ENCODE results near the gene STRN.
"Not testable (repeated sequence)": the region's sequence is repeated elsewhere in the genome, so short reads cannot be mapped to it uniquely, and the experiment has no call there.

STRN gene

DNA sequence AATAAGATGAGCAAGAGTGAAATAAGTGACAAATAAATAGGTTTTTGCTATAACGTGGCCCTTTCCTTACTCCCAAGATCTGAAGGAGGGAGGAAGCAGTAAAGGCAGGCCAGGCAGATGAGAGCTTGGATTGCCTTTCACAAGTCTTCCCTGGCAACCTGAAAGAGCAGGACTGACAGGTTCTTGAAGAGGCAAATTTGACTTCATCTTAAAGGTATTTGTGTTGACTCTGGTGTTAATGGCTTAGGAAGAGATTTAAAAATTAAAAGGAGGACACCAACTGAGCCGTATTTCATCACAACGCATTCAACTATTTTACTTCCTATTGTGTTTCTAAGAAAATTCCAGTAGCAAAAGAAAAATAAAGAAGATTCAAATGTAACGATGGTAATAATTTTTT lies 3.2 kb downstream of the STRN start:
- DNase-seq (ENCODE audit: low spot score), result no peak

DNA sequence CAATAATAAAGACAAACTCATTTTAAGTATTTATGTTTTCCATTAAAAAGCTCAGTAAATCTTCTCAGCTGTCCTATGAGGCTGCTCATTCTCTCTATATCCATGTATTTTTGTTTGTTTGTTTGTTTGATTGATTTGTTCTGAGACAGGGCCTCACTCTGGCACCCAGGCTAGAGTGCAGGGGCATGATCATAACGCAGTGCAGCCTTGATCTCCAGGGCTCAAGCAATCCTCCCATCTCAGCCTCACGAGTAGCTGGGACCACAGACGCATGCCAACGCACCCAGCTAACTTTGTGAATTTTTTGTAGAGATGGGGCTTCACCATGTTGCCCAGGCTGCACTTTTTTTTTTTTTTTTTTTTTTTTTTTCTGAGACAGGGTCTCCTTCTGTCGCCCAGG lies 5.6 kb downstream of the STRN start:
- DNase-seq (ENCODE audit: low spot score), result no peak

DNA sequence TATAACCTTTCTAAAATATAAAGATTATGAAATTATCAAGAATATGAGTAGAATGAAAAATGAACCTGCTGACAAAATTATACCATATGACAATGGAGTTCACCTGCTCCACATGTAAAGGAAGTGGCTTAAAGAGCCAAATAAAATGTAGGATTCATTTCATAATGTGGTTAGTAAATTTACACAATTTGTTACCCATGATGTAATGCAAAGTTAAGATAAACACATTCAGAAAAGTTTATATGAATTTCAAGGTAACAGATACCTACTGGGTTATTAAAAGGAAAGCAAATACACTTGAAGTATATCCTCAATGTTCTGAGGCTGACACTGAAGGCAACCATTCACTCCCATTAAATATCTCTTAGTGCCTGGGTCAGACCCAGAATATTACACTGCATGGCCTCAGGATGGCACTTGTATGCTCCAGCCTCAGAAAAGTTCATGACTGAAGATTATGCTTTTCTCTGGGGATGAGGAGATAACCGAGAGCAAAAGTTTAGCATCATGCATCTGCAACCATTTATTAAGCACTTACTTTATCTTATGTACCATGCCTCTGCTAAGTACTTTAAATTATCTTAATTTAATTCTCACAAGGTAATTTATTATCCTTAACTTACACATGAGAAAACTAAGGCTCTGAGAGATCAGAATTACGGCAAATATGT lies 6.2 kb downstream of the STRN start:
- DNase-seq (ENCODE audit: low spot score), result no peak

DNA sequence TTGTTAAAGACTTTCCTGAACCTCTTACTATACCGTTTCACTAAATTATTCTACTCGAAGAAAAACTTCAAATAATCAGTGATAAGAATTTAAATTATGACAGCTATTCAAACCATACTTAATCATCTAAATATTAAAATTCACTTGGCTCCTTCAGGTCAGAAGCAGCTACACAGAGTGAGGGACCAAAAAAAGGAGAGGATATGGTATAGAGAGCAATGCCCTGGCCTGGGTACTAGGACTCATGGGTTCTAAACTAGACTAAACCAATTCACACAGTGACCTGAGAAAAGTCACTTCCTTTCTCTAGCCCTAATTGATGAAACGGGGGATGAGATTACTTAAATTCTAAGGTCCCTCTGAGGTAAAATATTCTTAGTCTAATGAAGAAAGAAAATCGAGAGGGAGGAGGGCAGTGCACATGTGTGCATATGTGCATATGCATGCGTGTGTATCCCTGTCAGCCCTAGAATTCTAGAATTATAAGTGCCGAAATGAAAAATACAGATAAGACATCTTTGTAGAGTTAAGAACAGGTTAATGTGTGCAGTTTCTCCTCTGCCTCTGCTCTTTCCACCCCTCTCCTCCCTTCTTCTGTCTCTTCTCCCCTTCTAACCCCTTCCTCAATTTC lies 11.2 kb downstream of the STRN start:
- no peak for DNase-seq (ENCODE audit: low spot score)

DNA sequence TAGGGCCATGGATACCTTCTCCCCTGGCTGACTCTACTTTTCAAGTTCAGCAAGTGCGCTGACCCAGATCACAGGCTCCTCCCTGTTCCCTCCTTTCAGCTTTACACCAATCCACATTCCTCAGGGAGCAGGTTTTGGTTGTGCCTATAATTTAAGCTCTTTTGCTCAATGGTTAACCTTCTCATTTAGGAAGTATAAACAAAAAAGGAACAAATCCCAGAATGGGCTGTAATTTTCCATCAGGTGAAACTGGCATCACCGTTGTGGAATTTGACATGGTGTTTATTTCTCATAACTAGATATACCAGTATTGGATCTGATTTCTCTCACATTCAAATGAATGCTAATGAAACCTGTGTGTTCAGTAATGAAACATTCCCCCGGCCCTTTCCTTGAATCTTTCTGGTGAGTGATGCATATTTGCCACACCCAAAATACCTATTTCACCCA lies 13.6 kb downstream of the STRN start:
- no peak for DNase-seq (ENCODE audit: low spot score)

DNA sequence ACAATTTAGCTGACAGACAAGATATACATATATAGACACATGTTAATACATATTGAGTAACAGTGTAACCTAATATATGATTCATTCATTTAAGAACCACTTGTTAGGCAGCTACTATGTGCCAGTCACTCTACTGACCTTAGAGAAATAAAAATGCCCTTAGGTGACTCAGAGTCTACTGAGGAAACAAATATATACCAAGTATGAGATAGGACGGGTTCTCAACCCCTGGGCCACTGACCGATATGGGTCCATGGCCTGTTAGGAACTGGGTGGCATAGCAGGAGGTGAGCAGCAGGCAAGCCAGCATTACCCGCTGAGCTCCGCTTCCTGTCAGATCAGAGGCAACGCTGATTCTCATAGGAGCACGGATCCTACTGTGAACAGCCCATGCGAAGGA lies 14.8 kb downstream of the STRN start:
- peak; percentile 26 for DNase-seq (ENCODE audit: low spot score)

DNA sequence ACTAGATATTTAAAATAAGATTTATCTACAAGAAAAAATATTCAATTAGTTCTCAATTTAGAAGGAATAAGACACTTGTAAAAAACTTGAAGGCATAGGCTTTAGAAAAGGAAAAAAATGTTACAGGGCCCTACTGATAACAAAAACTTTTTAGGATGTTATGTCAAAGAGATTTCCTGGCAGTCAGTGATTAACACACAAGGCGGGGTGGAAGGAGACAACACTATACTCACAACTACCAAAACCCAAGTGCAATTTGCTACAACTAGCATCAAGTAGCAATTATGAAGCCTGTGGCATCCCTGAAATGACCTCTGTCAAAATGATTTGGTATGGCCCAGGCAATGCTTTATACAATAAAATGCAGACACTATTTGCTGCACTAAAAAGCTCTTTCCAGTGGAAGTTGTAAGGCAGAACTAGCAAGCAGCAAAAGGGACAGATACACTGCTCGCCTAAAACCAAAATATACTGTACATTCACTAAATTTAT lies 15.3 kb downstream of the STRN start:
- no peak for DNase-seq (ENCODE audit: low spot score)

DNA sequence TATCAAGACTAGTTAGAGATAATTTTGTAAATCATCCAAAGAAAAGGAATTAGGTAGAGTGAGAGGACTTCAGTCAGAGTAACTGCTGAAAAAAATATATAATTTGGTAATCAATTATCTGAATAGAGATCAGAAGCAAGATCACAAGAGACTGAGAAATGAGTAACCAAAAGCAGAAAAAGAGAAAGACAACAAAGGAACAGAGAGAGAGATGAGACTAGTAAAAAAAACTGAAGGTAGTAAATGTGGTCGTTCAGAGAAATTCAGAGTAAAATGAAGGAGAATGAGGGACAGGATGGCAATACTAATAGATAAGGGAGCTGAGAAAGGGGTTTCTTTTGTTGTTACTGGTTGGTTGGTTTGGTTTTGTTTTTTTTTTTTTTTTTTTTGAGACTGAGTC lies 16.5 kb downstream of the STRN start:
- no peak for DNase-seq (ENCODE audit: low spot score)

DNA sequence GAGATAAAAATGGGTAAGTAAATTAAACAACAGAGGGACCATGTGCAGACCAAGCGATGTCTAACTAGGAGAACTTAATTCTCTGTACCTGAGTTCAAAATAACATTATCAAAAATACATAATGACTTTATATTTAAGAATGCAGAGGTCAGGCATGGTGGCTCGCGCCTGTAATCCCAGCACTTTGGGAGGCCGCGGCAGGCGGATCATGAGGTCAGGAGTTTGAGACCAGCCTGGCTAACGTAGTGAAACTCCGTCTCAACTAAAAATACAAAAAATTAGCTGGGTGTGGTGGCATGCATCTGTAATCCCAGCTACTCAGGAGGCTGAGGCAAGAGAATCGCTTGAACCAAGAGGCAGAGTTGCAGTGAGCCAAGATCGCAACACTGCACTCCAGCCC lies 21.1 kb downstream of the STRN start:
- not testable (repeated sequence) for DNase-seq (ENCODE audit: low spot score)

DNA sequence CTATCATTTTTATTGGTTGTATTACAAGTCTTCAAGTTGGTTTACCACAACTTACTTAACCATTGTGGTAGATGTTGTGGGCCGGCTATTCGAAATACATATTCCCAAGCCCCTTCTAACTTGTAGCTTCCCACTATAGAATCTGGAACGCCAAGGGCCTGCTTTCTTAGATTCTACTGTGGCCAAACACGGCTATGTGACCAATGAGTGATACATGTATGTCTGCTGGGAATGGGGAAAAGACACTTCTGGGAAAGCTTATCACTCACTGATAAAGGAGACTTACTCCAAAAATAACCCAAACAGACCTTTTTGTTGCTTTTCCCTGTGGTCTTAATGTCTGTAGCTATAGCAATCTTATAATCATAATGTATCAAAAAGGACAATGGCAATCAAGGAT lies 24.5 kb downstream of the STRN start:
- no peak for DNase-seq (ENCODE audit: low spot score)

DNA sequence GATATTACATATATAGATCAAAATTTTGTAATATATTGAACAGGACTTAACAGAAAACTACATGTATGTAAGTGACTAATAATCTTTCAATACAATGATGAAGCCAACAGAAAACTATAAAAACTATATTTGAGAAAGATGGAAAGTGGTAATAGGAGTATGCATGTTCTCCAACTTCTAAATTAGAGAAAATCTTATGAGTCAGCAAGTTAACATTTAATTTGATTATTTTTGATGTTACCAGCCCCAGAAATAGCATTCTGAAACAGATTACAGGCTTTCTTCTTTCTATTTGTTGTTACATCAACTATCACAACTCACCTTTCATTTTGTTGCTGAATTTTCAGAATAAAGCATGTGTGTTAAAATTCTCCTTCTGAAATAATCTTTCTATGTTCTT lies 29.8 kb downstream of the STRN start:
- DNase-seq (ENCODE audit: low spot score), result not testable (repeated sequence)

DNA sequence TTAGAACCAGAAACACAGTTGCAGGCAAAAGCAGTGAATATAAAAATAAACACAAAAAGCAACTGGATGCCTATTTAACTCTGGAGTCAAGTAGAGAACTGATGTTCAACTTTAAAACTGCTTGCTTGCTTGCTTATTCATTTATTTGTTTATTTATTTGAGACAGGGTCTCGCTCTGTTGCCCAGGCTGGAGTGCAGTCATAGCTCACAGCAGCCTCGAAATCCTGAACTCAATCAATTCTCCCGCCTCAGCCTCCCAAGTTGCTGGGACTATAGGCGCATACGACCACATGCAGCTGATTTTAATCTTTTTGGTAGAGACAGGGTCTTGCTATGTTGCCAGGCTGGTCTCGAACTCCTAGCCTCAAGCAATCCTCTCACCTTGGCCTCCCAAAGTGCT lies 34.6 kb downstream of the STRN start:
- not testable (repeated sequence) for DNase-seq (ENCODE audit: low spot score)

DNA sequence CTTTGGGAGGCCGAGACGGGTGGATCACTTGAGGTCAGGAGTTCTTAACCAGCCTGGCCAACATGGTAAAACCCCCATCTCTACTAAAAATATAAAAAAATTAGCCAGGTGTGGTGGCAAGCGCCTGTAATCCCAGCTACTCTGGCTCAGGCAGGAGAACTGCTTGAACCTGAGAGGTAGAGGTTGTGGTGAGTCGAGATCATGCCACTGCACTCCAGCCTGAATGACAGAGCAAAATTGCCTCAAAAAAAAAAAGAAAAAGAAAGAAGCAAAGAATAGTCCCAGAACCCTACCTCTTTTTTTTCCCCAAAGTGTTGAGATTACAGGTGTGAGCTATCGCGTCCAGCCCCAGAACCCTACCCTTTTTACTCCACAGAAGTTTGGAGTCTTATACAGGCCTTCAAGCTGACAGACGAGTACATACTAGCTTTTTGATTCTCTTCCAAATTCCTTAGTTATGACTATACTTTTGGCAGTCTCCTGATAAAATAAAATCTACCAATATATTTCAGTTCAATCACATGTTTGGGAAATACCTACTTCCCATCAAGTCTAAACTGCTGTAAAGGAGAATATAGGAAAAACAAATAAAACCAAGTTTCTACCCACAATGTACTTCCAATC lies 35.4 kb downstream of the STRN start:
- DNase-seq (ENCODE audit: low spot score), result not testable (repeated sequence)

DNA sequence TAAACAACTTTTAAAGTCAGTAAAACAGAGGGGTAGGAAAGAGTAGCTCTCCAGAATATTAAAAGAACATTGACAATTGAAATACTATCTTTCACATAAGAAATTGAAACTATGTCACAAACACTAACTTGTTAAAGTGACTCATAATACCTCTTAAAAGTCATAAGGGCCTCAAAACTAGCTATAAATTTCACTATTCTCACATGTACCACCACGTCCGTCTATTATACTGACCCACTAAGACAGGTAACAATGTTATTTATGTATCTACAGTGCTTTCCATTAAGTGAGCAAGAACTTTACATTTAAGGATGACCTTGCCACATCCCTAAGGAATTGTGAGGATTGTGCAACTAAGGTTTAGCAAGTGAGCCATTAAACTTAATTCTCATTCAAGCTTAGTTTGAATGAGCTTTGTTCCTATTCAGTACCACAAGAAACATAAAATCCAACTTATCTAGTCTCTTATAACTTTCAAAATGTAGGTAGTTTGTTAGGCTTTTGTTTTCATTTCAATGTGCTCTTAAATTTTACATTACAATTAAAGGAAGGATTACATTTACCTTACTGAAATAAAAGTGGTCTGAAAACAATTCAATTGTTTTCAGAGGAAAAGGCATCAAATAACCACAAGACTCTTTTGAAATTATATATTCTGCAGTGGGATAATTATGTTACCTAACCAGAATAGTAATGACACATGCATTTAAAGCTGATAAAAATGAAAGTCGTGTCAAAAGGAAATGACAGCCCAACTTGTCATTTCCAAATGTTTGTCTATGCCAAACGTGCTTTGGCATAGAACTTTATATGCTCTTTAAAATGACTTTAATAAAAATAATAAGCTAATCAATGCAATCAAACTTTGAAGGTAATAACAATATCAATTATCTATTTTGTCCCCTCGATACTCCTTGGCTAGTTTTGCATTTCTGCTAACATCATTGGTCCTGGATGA lies 39.9 kb downstream of the STRN start:
- DNase-seq (ENCODE audit: low spot score), result peak; percentile 18

DNA sequence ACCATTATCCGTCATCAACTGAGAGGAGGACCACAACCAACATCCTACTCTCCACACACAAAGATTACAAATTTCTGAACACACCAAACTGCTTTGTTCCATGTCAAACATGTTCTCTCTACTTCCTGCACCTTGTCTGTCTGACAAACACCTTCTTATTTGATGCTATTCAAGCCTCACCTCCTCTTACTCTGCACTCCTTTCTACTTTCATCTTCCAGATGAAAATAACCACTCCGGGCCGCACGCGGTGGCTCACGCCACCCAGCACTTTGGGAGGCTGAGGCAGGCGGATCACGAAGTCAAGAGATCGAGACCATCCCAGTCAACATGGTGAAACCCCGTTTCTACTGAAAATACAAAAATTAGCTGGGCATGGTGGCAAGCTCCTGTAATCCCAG lies 43.7 kb downstream of the STRN start:
- not testable (repeated sequence) for DNase-seq (ENCODE audit: low spot score)

DNA sequence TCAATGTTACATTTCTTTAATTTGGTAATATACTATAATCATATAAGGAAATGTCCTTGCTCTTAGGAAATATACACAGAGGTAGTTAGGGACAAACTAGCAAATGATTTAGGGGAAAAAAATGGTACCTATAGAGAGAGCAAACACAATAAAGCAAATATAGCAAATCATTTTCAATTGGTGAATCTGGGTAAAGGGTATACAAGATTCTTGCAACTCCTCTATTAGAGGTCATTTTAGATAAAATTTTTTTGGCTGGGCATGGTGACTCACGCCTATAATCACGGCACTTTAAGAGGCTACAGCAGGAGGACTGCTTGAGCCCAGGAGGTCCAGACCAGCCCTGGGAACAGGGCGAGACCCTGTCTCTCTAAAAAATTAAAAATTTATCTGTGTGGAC lies 44.4 kb downstream of the STRN start:
- no peak for DNase-seq (ENCODE audit: low spot score)

DNA sequence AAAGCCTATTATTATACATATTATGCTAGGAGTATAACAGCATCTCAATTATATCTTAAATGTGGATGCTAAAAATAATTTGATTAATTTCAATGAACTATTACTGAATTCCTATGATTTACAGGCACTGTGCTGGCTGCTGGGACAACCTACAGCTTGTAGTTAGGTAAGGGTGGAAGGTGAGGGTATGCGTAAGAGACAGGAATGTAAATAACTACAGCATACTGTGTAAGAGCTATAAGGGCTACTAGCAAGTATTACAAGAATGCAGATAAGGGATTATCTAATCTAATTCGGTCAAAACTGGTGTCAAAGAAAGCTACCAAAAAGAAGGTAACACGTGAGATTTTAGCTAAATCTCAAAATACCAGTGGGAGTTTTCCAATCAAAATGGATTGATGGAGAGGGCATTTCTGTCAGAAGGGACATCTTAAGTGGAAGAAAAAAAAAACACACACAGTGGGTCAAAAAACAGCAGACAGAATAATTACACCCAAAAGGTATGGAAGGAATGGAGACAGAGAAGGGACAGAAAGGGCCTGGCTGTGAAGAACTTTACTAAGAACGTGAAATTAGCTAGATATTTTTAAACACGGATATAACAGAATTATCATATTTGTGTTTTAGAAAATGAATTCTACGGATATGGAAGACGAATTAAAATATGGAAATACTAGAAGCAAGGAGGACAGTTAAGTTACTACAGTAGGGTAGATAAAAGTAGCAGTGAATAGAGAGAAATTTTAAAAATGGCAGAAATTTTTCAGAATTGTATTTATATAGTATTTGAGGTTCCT lies 47.1 kb downstream of the STRN start:
- no peak for DNase-seq (ENCODE audit: low spot score)

DNA sequence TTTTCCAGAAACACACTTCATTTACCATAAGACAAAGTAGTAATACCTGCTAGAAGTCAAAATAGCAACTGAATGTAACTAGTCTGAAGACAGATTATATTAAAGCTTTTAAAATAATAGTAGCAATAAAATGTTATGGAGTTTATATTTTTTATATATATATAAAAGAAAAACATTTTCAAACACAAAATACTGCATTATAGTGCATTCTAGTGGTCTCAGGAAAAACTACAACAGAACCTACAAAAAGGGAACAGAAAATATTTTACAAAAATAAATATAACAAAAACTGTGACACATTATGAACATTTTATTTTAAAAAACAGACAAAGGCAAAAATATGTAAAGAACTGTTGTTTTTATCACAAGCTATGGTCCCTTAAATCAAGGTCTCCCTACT lies 48.0 kb downstream of the STRN start:
- no peak for DNase-seq (ENCODE audit: low spot score)

DNA sequence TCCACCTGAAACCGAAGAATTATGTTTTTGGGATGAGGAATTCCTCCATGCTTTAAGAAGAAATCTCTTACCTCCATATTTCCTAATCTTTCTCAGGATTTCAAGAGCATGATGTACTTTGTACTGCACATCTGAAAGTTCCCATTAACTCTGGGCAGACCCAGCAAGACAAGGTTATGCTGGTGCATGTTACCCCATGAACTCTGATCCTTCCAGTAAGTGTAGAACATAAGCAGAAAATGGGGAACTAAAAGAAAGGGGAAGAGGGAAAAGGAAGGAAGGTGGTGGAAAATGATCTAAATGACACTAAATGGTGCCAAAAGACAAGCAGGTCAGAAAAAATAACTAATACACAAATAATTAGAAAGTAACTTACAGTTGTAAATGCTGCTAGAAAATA lies 50.7 kb downstream of the STRN start:
- DNase-seq (ENCODE audit: low spot score), result no peak

DNA sequence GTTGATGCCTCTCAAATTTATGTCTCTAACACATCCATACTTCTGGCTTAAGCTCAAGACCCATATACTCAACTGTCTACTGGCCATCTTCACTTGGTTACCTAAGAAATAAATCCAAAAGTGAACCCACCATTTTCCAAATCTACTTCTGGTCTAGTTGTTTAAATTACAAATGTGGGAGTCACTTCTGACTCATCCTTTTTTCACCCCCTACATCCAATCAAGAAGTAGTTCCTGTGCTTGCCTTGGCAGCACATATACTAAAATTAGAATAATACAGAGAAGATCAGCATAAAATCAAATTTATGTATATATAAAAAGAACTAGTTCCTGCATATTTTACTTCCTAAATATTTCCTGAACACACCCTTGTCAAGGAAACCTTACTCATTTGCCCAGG lies 53.6 kb downstream of the STRN start:
- DNase-seq (ENCODE audit: low spot score), result no peak

DNA sequence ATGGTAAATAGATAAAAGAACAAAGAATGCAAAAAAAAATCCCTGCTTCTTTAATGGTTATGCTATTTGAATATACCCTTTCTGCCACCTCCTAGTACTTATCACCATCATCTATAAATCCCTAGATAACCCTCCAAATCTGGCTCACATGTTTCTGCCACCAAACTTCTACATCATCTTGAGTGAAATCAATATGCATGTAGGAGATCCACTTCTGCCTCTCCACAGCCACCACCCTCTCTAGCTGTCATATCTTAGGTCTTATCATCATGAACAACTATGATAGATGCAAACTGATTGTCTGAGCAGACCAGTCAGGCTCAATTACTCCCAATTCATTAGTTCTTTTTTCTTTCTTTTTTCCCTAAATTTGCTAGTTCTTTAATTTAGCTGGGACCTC lies 55.3 kb downstream of the STRN start:
- DNase-seq (ENCODE audit: low spot score), result no peak
